Upper lobe of right lung (tissue), 1 donor: Measurements from ENCODE around the gene JUN. TPM values are rescaled to one million over a fixed set of nuclear protein-coding genes. Genes with fewer than 3 reads are reported as not detected.

Experiments
- ATAC-seq: fragments of 200-7000 bp; cut with Tn5 transposase; one replicate; pipeline ENCODE4 v1.9.1; 2020; ENCODE audit warnings: mild to moderate bottlenecking, moderate library complexity
- DNase-seq: peaks from one replicate; pipeline ENCODE4 v3.0.0-alpha.2; 2020
- H3K27ac ChIP-seq: fragments of 200-600 bp; one replicate; pipeline ENCODE4 v1.8.0; 2022
- H3K27me3 ChIP-seq: fragments of 200-600 bp; one replicate; pipeline ENCODE4 v1.8.0; 2022; ENCODE audit warnings: mild to moderate bottlenecking
- H3K36me3 ChIP-seq: fragments of 200-600 bp; one replicate; pipeline ENCODE4 v1.8.0; 2022
- H3K4me1 ChIP-seq: fragments of 200-600 bp; one replicate; pipeline ENCODE4 v1.8.0; 2022
- H3K4me3 ChIP-seq: fragments of 200-600 bp; one replicate; pipeline ENCODE4 v1.8.0; 2022; ENCODE audit warnings: mild to moderate bottlenecking
- H3K9me3 ChIP-seq: fragments of 200-600 bp; one replicate; pipeline ENCODE4 v1.8.0; 2022
- CTCF ChIP-seq: fragments of 200-600 bp; IDR thresholded peaks from one replicate; pipeline ENCODE4 v1.8.0; 2022; ENCODE audit warnings: antibody characterized with exemption
- intact Hi-C: fragments of 100-400 bp; cut with DNase I; formaldehyde crosslinking; loops from one replicate; pipeline ENCODE4 v1.11.0; 2022
- total RNA-seq: library from RNA; stranded (reverse); fragmentation: NEBNext Ultra II Directional; extraction: Animal tissue kit (Norgen Biotek cat#: 25700); gene quantifications from one replicate; pipeline ENCODE4 v1.2.1, GENCODE V29; 2021
- donor health status: DM: no; HTN: yes; CAD: no; lungs with severe emphysema.

The JUN gene
- total RNA-seq, 1 donor from 2014 or later, result 112 TPM

GRCh38 chr1:58748666-58749065 is 35.2 kb downstream of the JUN start:
- H3K9me3 ChIP-seq, result no peaks in the 10 kb centered on the region
- no peak for ATAC-seq
- DNase-seq, result no peak
- H3K27ac ChIP-seq, result no peak overlapping the region
- H3K4me3 ChIP-seq, result no peak overlapping the region
- no peak for TF ChIP-seq CTCF
- intact Hi-C loops, result no loop called here
- H3K4me1 ChIP-seq, result no peaks in the 10 kb centered on the region
- no peaks in the 10 kb centered on the region for H3K27me3 ChIP-seq
- H3K36me3 ChIP-seq, result no peaks in the 10 kb centered on the region

DNA sequence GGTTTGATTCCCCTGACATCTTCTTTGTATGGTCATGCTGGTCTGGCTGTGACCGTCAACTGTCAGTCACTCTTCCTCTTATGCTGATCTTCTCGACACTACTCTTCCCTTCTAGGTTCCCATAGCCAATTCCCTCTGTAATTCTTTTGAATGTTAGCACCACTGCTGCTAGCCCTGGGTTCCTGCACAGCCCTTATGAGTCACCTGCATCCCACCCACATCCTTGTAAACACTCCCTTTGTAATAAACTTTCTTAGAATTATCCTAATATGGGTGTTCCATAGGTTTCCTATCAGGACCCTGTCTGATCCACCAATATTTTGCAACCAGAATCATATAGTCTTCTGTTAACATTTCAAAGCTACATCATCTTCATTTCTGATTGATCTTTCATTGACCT is 37.1 kb downstream of the JUN start:
- intact Hi-C loops, result no loop called here
- Histone ChIP-seq H3K36me3 (no peaks in the 10 kb centered on the region), H3K4me3 (no peak overlapping the region), H3K4me1 (no peaks in the 10 kb centered on the region), H3K27ac (no peak overlapping the region), H3K27me3 (no peaks in the 10 kb centered on the region), H3K9me3 (no peaks in the 10 kb centered on the region)
- TF ChIP-seq CTCF, result no peak
- DNase-seq (no peak), ATAC-seq (no peak)

DNA sequence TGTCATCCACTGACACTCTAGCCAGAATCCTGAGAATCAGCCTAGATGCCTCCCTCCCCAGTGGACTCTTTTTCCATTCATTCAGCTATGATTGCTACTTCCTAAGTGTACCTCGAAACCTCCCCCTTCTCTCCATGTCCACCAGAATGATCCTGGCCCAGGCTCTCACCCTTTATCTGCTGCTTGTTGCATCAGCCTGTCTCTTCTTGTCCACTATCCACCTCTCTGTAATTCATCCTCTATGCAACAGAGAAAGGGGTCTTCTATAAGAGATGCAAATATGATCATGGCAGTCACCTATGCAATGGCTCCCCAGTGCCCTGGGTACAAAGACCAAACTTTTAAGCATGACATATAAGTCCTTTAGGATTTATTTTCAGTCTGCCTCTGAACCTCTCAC is 37.7 kb downstream of the JUN start:
- no peak for ATAC-seq
- intact Hi-C loops, result no loop called here
- H3K4me3 ChIP-seq, result no peak overlapping the region

DNA sequence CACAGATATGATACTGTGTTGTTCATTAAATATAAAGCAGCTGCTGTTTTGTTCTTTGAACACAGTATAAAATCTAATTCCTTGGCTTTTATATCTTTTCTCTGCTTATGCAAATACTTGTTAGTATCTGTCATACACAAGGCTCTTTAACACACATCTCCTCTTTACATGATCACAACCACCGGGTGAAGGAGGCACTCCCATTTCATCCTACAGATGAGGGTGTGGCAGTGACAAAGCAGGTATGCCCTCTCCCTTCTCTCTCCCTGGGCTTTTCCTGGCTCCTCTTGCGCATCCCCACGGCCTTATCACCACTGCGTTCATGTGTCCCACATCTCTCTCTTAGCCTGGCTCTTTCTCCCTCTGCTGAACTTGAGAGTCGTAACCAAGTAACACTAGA is 38.2 kb downstream of the JUN start:
- ATAC-seq (no peak), DNase-seq (no peak)
- intact Hi-C loops, result no loop called here
- Histone ChIP-seq H3K27me3 (no peaks in the 10 kb centered on the region), H3K4me1 (no peaks in the 10 kb centered on the region), H3K4me3 (no peak overlapping the region), H3K36me3 (no peaks in the 10 kb centered on the region), H3K27ac (no peak overlapping the region), H3K9me3 (no peaks in the 10 kb centered on the region)
- TF ChIP-seq CTCF, result no peak

More for the DNA sequence above, 37.7 kb downstream of the JUN start:
- no peaks in the 10 kb centered on the region for H3K9me3 ChIP-seq
- no peak overlapping the region for H3K27ac ChIP-seq
- no peaks in the 10 kb centered on the region for H3K27me3 ChIP-seq
- no peaks in the 10 kb centered on the region for H3K4me1 ChIP-seq
- no peak for TF ChIP-seq CTCF
- no peak for DNase-seq
- no peaks in the 10 kb centered on the region for H3K36me3 ChIP-seq

GRCh38 chr1:58745117-58745516 is 38.7 kb downstream of the JUN start:
- no peaks in the 10 kb centered on the region for H3K4me1 ChIP-seq
- no peak overlapping the region for H3K27ac ChIP-seq
- ATAC-seq, result no peak
- no peaks in the 10 kb centered on the region for H3K9me3 ChIP-seq
- no peak for DNase-seq
- no peaks in the 10 kb centered on the region for H3K36me3 ChIP-seq
- no peak overlapping the region for H3K4me3 ChIP-seq
- intact Hi-C loops, result no loop called here
- no peak for TF ChIP-seq CTCF
- no peaks in the 10 kb centered on the region for H3K27me3 ChIP-seq
